GM12878 (cell line): ENCODE measurements around the gene LPAR6. TPM values are rescaled to one million over a fixed set of nuclear protein-coding genes. Genes with fewer than 3 reads are reported as not detected.
"Not testable (repeated sequence)": the region's sequence is repeated elsewhere in the genome, so short reads cannot be mapped to it uniquely, and the experiment has no call there.

Experiments used
- ATAC-seq: fragments of 200-7000 bp; cut with Tn5 transposase; 3 replicates; pipeline ENCODE4 v1.9.1; 2020; ENCODE audit warnings: mild to moderate bottlenecking, moderate library complexity
- BruUV-seq: library from RNA; stranded (reverse); fragments of 400-500 nt; replicated peaks from 2 replicates; lab custom pipeline; 2021; lab: Mats Ljungman, UMichigan
- CTCF ChIA-PET: fragments of 300-600 bp; sonication (Branson Sonifier 250); formaldehyde crosslinking; extraction: SDS; loops from one replicate; lab custom pipeline; 2021; ENCODE audit warnings: inconsistent platforms; lab: Yijun Ruan, JAX
- POLR2A ChIA-PET: fragments of 350-600 bp; formaldehyde crosslinking; extraction: SDS; loops from one replicate; lab custom pipeline; 2021; ENCODE audit warnings: inconsistent platforms; lab: Charles Lee
- RAD21 ChIA-PET: fragments of 300-600 bp; sonication (Branson Sonifier 250); formaldehyde crosslinking; loops from one replicate; lab custom pipeline; 2023; ENCODE audit warnings: antibody characterized with exemption; ENCODE audit not compliant: unreplicated experiment; lab: Charles Lee
- SMC1A ChIA-PET: fragments of 300-600 bp; sonication (Branson Sonifier 250); formaldehyde crosslinking; loops from one replicate; lab custom pipeline; 2023; ENCODE audit not compliant: unreplicated experiment, uncharacterized antibody; lab: Charles Lee
- DNase-seq: peaks from one replicate; pipeline ENCODE4 v3.0.0-alpha.2; 2011; ENCODE audit warnings: low read depth, low spot score
- FAIRE-seq: peaks from 3 replicates; lab custom pipeline; 2011; peaks lifted over from hg19 to GRCh38; lab: Jason Lieb, UNC
- H2AFZ ChIP-seq: 2 replicates; pipeline ENCODE4 v1.6.0; 2011; ENCODE audit warnings: low read depth, low read length, control low read depth; ENCODE audit not compliant: control insufficient read depth
- H3K27ac ChIP-seq: 2 replicates; pipeline ENCODE4 v1.5.1; 2011; ENCODE audit warnings: control low read depth; ENCODE audit not compliant: control insufficient read depth, insufficient read depth
- H3K27me3 ChIP-seq, 2 experiments: replicated peaks in 1 of 2; 2 replicates each; pipeline versions ENCODE4 v1.6.0 to v1.6.1; 2011; ENCODE audit warnings: low read length in 1 of 2; ENCODE audit not compliant: control insufficient read depth in 2 of 2, insufficient read depth in 2 of 2
- H3K36me3 ChIP-seq, 2 experiments: 2 replicates each; pipeline ENCODE4 v1.5.1; 2011; ENCODE audit warnings: low read length in 1 of 2; ENCODE audit not compliant: control insufficient read depth in 2 of 2, insufficient read depth in 2 of 2
- H3K4me1 ChIP-seq: 2 replicates; pipeline ENCODE4 v1.6.1; 2011; ENCODE audit warnings: mild to moderate bottlenecking, low read length, moderate library complexity, mixed read lengths; ENCODE audit not compliant: control insufficient read depth, insufficient read depth
- H3K4me2 ChIP-seq: 2 replicates; pipeline ENCODE4 v1.6.0; 2011; ENCODE audit warnings: control low read depth; ENCODE audit not compliant: control insufficient read depth, insufficient read depth
- H3K4me3 ChIP-seq: fragments of 200-600 bp; sonication (generic); 2 replicates; pipeline ENCODE4 v1.5.1; 2016
- H3K79me2 ChIP-seq: 2 replicates; pipeline ENCODE4 v1.6.0; 2011; ENCODE audit warnings: low read length; ENCODE audit not compliant: control insufficient read depth, insufficient read depth
- H3K9ac ChIP-seq: 2 replicates; pipeline ENCODE4 v1.8.0; 2011; ENCODE audit warnings: low read length, control low read depth, mixed read lengths; ENCODE audit not compliant: control insufficient read depth, insufficient read depth
- H3K9me3 ChIP-seq: replicated peaks from 3 replicates; pipeline ENCODE4 v1.5.1; 2011; ENCODE audit warnings: mild to moderate bottlenecking, low read length; ENCODE audit not compliant: control insufficient read depth, insufficient read depth
- H4K20me1 ChIP-seq: 2 replicates; pipeline ENCODE4 v1.6.0; 2011; ENCODE audit not compliant: control insufficient read depth, insufficient read depth
- BACH1 ChIP-seq: fragments of 450-650 bp; IDR thresholded peaks from 2 replicates; pipeline ENCODE4 v1.6.1; 2017; ENCODE audit warnings: mild to moderate bottlenecking, borderline replicate concordance
- CHD4 ChIP-seq: fragments of 200-600 bp; sonication (generic); IDR thresholded peaks from 2 replicates; pipeline ENCODE4 v1.6.1; 2016; ENCODE audit warnings: mild to moderate bottlenecking
- E4F1 ChIP-seq: fragments of 450-650 bp; IDR thresholded peaks from 2 replicates; pipeline ENCODE4 v1.6.1; 2018; ENCODE audit warnings: borderline replicate concordance, mild to moderate bottlenecking; ENCODE audit not compliant: partially characterized antibody
- KLF5 ChIP-seq: fragments of 450-650 bp; IDR thresholded peaks from 2 replicates; pipeline ENCODE4 v1.6.1; 2014; ENCODE audit warnings: mild to moderate bottlenecking; ENCODE audit not compliant: partially characterized antibody
- MEF2A ChIP-seq: IDR thresholded peaks from 2 replicates; pipeline ENCODE4 v1.6.1; 2011; ENCODE audit warnings: low read depth, mild to moderate bottlenecking, low read length, moderate library complexity; ENCODE audit not compliant: insufficient read depth
- MTA2 ChIP-seq: fragments of 450-650 bp; IDR thresholded peaks from 2 replicates; pipeline ENCODE4 v1.6.1; 2016; ENCODE audit warnings: low read depth, mild to moderate bottlenecking, moderate library complexity
- NR2C1 ChIP-seq: fragments of 450-650 bp; IDR thresholded peaks from 2 replicates; pipeline ENCODE4 v1.6.1; 2017; ENCODE audit warnings: antibody characterized with exemption, mild to moderate bottlenecking, moderate library complexity
- NR2C2 ChIP-seq: IDR thresholded peaks from 2 replicates; pipeline ENCODE4 v1.6.1; 2011; ENCODE audit warnings: borderline replicate concordance, low read depth; ENCODE audit not compliant: control insufficient read depth, insufficient read length
- RAD51 ChIP-seq: fragments of 450-650 bp; IDR thresholded peaks from 2 replicates; pipeline ENCODE4 v1.6.1; 2016; ENCODE audit warnings: moderate library complexity, mild to moderate bottlenecking, inconsistent platforms
- RBBP5 ChIP-seq: fragments of 200-600 bp; sonication (generic); conservative IDR thresholded peaks from 2 replicates; pipeline ENCODE4 v1.6.1; 2016
- STAT3 ChIP-seq: IDR thresholded peaks from 2 replicates; pipeline ENCODE4 v1.6.1; 2011; ENCODE audit warnings: low read depth, low read length, improper control_type of control experiment
- SUZ12 ChIP-seq: fragments of 200-600 bp; sonication (generic); IDR thresholded peaks from one replicate; pipeline ENCODE4 v1.6.1; 2018; ENCODE audit warnings: antibody characterized with exemption, mild to moderate bottlenecking; ENCODE audit not compliant: unreplicated experiment
- TCF12 ChIP-seq: IDR thresholded peaks from 2 replicates; pipeline ENCODE4 v1.6.1; 2011; ENCODE audit warnings: low read depth, mild to moderate bottlenecking, low read length
- WGBS: methylation state at CpG from one replicate; pipeline ENCODE4 v1.1.6; 2016; ENCODE audit warnings: low lambda C conversion rate; ENCODE audit not compliant: insufficient replicate concordance, insufficient coverage; ENCODE audit errors: missing lambda C conversion rate; 5-methylcytosine and 5-hydroxymethylcytosine counted together
- in situ Hi-C: fragments of 300-500 bp; cut with MboI; formaldehyde crosslinking; loops from 9 replicates; pipeline ENCODE4 v1.14.3; 2018; ENCODE audit warnings: mixed read lengths
- intact Hi-C: fragments of 100-400 bp; cut with micrococcal nuclease; formaldehyde crosslinking; loops from one replicate; pipeline ENCODE4 v1.14.2; 2022; ENCODE audit not compliant: unreplicated experiment
- polyA plus RNA-seq, 11 experiments: library from polyadenylated mRNA; depleted of rRNA in 4 of 11; unstranded in 6 of 11; stranded (reverse) in 5 of 11; fragments of >200 nt; fragmentation: Nextera tagmentation in 4 of 11; fragmentation: Illumina TruSeq in 1 of 11; extraction: Ambion mirVana in 4 of 11; extraction: Trizol in 1 of 11; gene quantifications; 1 replicate in 1 of 11; 2 replicates in 10 of 11; pipeline versions ENCODE4 v1.2.1 to v1.2.3, GENCODE V29; 2011 to 2016; ENCODE audit warnings: inconsistent platforms in 2 of 11, missing spikeins in 2 of 11, low read depth in 1 of 11
- total RNA-seq, 4 experiments: library from RNA; depleted of rRNA in 3 of 4; stranded (reverse); fragments of >200 nt in 3 of 4; fragmentation: Illumina TruSeq in 1 of 4; extraction: Trizol in 1 of 4; gene quantifications; 2 replicates each; pipeline versions ENCODE4 v1.2.1 to v1.2.3, GENCODE V29; 2013 to 2021
- TF ChIP-seq, protein P1 (sequence below): IDR thresholded peaks from 2 replicates; pipeline ENCODE4 v1.6.1; 2012; ENCODE audit warnings: low read depth, low read length, improper control_type of control experiment

Gene LPAR6
- total and polyA plus RNA-seq, 10 of the 15 experiments (the other 5 are each of a cell fraction or from before 2014, with no cell fraction given) = 1.4 to 4.2 (median 2.8) TPM

DNA sequence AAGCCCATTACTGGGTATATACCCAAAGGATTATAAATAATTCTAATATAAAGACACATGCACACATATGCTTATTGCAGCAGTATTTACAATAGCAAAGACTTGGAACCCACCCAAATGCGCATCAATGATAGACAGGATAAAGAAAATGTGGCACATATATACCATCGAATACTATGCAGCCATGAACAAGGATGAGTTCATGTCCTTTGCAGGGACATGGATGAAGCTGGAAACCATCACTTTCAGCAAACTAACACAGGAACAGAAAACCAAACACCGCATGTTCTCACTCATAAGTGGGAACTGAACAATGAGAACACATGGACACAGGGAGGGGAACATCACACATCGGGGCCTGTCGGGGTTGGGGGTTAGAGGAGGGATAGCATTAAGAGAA, 9.1 kb upstream of the LPAR6 start:
- H2AFZ ChIP-seq, in situ Hi-C loops, H3K9ac ChIP-seq, POLR2A ChIA-PET, H3K36me3 ChIP-seq, H3K27ac ChIP-seq, DNase-seq, FAIRE-seq, RAD21 ChIA-PET, H3K4me2 ChIP-seq, intact Hi-C loops, H4K20me1 ChIP-seq, BruUV-seq, ATAC-seq, H3K27me3 ChIP-seq, H3K4me3 ChIP-seq, H3K4me1 ChIP-seq, H3K79me2 ChIP-seq, CTCF ChIA-PET, H3K9me3 ChIP-seq: not testable (repeated sequence)
- SMC1A ChIA-PET = interaction anchor here (1.2 kb wide), 2 partner anchors 24 to 72 kb away, joined by 3 read pairs; no protein-coding TSS in a partner anchor
- WGBS = over 99% methylated on average over 5 of the region's 5 CpGs

GRCh38 chr13:48415516-48415915, 2.6 kb upstream of the LPAR6 start:
- ATAC-seq (no peak), FAIRE-seq (no peak), DNase-seq (no peak)
- no peaks in the 10 kb centered on the region for H4K20me1 ChIP-seq
- ChIA-PET POLR2A (no interaction called here), RAD21 (no interaction called here), SMC1A (no interaction called here), CTCF (no interaction called here)
- 100% methylated on average over 2 of the region's 2 CpGs for WGBS
- peaks cover 24% of the 10 kb centered on the region for H3K79me2 ChIP-seq
- BruUV-seq = no TSS peak
- H3K27ac ChIP-seq = no peak overlapping the region
- H3K36me3 ChIP-seq = peaks cover 0 to 3% of the 10 kb centered on the region in 2 experiments; a peak in 2 of 4 replicates
- no peak for TF ChIP-seq MEF2A
- no peak for TF ChIP-seq E4F1
- no peak for TF ChIP-seq TCF12
- no peak for TF ChIP-seq MTA2
- TF ChIP-seq, protein P1, sequence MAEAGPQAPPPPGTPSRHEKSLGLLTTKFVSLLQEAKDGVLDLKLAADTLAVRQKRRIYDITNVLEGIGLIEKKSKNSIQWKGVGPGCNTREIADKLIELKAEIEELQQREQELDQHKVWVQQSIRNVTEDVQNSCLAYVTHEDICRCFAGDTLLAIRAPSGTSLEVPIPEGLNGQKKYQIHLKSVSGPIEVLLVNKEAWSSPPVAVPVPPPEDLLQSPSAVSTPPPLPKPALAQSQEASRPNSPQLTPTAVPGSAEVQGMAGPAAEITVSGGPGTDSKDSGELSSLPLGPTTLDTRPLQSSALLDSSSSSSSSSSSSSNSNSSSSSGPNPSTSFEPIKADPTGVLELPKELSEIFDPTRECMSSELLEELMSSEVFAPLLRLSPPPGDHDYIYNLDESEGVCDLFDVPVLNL = no peak
- TF ChIP-seq NR2C1 = no peak
- no peak for TF ChIP-seq CHD4
- no peak for TF ChIP-seq SUZ12
- TF ChIP-seq RAD51 = no peak
- TF ChIP-seq NR2C2 = no peak
- TF ChIP-seq STAT3 = no peak
- no peak for TF ChIP-seq BACH1
- TF ChIP-seq KLF5 = no peak
- no peak for TF ChIP-seq RBBP5
- no peak overlapping the region for H3K4me3 ChIP-seq
- in situ Hi-C loops (no loop called here), intact Hi-C loops (no loop called here)
- H3K4me1 ChIP-seq = no peaks in the 10 kb centered on the region
- H3K9me3 ChIP-seq = peaks cover 7% of the 10 kb centered on the region; the same call in 2 of the 3 replicates
- H2AFZ ChIP-seq = no peak overlapping the region
- no peaks in the 10 kb centered on the region for H3K27me3 ChIP-seq
- H3K9ac ChIP-seq = no peak overlapping the region
- no peak overlapping the region for H3K4me2 ChIP-seq
